Measurements from ENCODE around the gene GPAT2.
"Not testable (repeated sequence)": the region's sequence is repeated elsewhere in the genome, so short reads cannot be mapped to it uniquely, and the experiment has no call there.

The GPAT2 gene

GRCh38 chr2:96011129-96011455 lies 23.6 kb downstream of the GPAT2 start:
- peak overlapping the region; percentile 34 for H3K4me3 ChIP-seq (replicated peaks; ENCODE audit: low read depth, low read length)
- H3K36me3 ChIP-seq (ENCODE audit: control insufficient read depth, insufficient read depth, low read length); H3K27me3 ChIP-seq (replicated peaks; ENCODE audit: control insufficient read depth, insufficient read depth, low read length); DNase-seq (ENCODE audit: extremely low read depth, insufficient read length): not testable (repeated sequence)
- peak; percentile 38 for TF ChIP-seq CTCF (IDR thresholded peaks at IDR 0.05; ENCODE audit: insufficient read depth, low read length, poor library complexity, severe bottlenecking)

- not testable (repeated sequence) for H3K27me3 ChIP-seq (replicated peaks; ENCODE audit: control insufficient read depth, insufficient read depth, low read length); H3K36me3 ChIP-seq (ENCODE audit: control insufficient read depth, insufficient read depth, low read length)
- peak overlapping the region; percentile 53 for H3K4me3 ChIP-seq (replicated peaks; ENCODE audit: low read depth, low read length)
- peak; percentile 83 for DNase-seq (ENCODE audit: extremely low read depth, insufficient read length)
These were observed 24.2 kb downstream of the GPAT2 start for GRCh38 chr2:96010320-96011128.

GRCh38 chr2:96009833-96010232 lies 24.9 kb downstream of the GPAT2 start:
- H3K36me3 ChIP-seq (ENCODE audit: control insufficient read depth, insufficient read depth, low read length); DNase-seq (ENCODE audit: extremely low read depth, insufficient read length): not testable (repeated sequence)
- peak overlapping the region; percentile 53 for H3K4me3 ChIP-seq (replicated peaks; ENCODE audit: low read depth, low read length)

GRCh38 chr2:96008051-96008450 lies 26.7 kb downstream of the GPAT2 start:
- not testable (repeated sequence) for H3K4me3 ChIP-seq (replicated peaks; ENCODE audit: low read depth, low read length)

More at GRCh38 chr2:96009833-96010232, 24.9 kb downstream of the GPAT2 start:
- not testable (repeated sequence) for H3K27me3 ChIP-seq (replicated peaks; ENCODE audit: control insufficient read depth, insufficient read depth, low read length)

GRCh38 chr2:96006248-96006647 lies 28.5 kb downstream of the GPAT2 start:
- not testable (repeated sequence) for H3K27me3 ChIP-seq (replicated peaks; ENCODE audit: control insufficient read depth, insufficient read depth, low read length); H3K4me3 ChIP-seq (replicated peaks; ENCODE audit: low read depth, low read length); H3K36me3 ChIP-seq (ENCODE audit: control insufficient read depth, insufficient read depth, low read length); DNase-seq (ENCODE audit: extremely low read depth, insufficient read length)

More at GRCh38 chr2:96008051-96008450, 26.7 kb downstream of the GPAT2 start:
- not testable (repeated sequence) for H3K36me3 ChIP-seq (ENCODE audit: control insufficient read depth, insufficient read depth, low read length); H3K27me3 ChIP-seq (replicated peaks; ENCODE audit: control insufficient read depth, insufficient read depth, low read length); DNase-seq (ENCODE audit: extremely low read depth, insufficient read length)

- H3K4me3 ChIP-seq (replicated peaks; ENCODE audit: low read depth, low read length), result peak overlapping the region; percentile 58
- H3K36me3 ChIP-seq (ENCODE audit: control insufficient read depth, insufficient read depth, low read length); H3K27me3 ChIP-seq (replicated peaks; ENCODE audit: control insufficient read depth, insufficient read depth, low read length): not testable (repeated sequence)
- peak; percentile 68 for TF ChIP-seq CTCF (IDR thresholded peaks at IDR 0.05; ENCODE audit: insufficient read depth, low read length, poor library complexity, severe bottlenecking)
- DNase-seq (ENCODE audit: extremely low read depth, insufficient read length), result peak; percentile 69
These were observed 42.0 kb downstream of the GPAT2 start for GRCh38 chr2:95992520-95993272.

GRCh38 chr2:95992102-95992501 lies 42.6 kb downstream of the GPAT2 start:
- not testable (repeated sequence) for H3K36me3 ChIP-seq (ENCODE audit: control insufficient read depth, insufficient read depth, low read length); H3K27me3 ChIP-seq (replicated peaks; ENCODE audit: control insufficient read depth, insufficient read depth, low read length); DNase-seq (ENCODE audit: extremely low read depth, insufficient read length)
- peak overlapping the region; percentile 58 for H3K4me3 ChIP-seq (replicated peaks; ENCODE audit: low read depth, low read length)

GRCh38 chr2:95991351-95992094 lies 43.2 kb downstream of the GPAT2 start, which contains the start of gene ANKRD36C:
Gene ANKRD36C (minus strand): TSS chr2:95991824. CDS start chr2:95991708, 116 bp downstream.
- H3K27me3 ChIP-seq (replicated peaks; ENCODE audit: control insufficient read depth, insufficient read depth, low read length); H3K36me3 ChIP-seq (ENCODE audit: control insufficient read depth, insufficient read depth, low read length): not testable (repeated sequence)
- peak; percentile 67 for DNase-seq (ENCODE audit: extremely low read depth, insufficient read length)
- peak within 1 kb of the TSS; percentile 84 for H3K4me3 ChIP-seq (replicated peaks; ENCODE audit: low read depth, low read length)

- H3K4me3 ChIP-seq (replicated peaks; ENCODE audit: low read depth, low read length), result peak overlapping the region; percentile 58
- H3K36me3 ChIP-seq (ENCODE audit: control insufficient read depth, insufficient read depth, low read length), result not testable (repeated sequence)
These were observed 43.8 kb downstream of the GPAT2 start for GRCh38 chr2:95990884-95991283.

More at GRCh38 chr2:95990884-95991283, 43.8 kb downstream of the GPAT2 start:
- H3K27me3 ChIP-seq (replicated peaks; ENCODE audit: control insufficient read depth, insufficient read depth, low read length); DNase-seq (ENCODE audit: extremely low read depth, insufficient read length): not testable (repeated sequence)

Measured in GM06990 (cell line).